ENCODE results near the gene VAPB.

DNA sequence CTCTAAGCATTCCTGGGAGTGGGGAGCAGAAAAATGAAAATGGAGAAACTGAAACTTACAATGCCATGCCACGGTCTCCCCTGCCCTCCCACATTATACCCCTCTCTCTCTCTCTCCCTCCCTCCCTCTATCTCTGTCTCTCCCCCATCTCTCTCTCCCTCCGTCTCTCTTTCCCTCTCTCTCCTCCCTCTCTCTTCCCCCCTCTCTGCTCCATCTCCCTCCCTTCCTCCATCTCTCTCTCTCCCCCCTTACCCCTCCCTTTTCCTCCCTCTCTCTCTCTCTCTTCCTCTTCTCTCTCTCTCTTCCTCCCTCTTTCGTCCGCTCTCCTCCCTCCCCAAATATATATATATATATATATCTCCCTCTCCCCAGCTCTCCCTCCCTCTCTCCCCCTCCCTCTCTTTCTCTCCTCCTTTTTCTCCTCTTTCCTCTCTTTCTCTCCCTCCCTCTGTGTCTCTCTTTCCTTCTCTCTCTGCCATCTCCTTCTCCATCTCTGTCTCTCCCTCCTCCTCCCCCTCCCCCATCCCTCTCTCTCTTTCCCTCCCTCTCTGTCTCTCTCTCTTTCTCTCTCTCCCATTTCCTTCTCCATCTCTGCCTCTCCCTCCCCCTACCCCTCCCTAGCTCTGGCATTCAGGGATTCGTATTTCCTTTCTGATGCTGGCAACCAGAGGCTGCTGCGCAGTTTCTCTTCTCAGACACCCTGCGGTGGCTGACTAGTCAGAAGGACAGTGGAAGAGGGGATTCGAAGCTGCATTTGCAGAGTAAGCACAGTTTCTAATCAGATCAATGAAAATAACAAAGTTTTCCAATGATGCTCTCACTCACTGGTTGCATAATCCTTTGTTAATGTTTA lies 13.9 kb upstream of the VAPB start:
- TF ChIP-seq, protein P1, sequence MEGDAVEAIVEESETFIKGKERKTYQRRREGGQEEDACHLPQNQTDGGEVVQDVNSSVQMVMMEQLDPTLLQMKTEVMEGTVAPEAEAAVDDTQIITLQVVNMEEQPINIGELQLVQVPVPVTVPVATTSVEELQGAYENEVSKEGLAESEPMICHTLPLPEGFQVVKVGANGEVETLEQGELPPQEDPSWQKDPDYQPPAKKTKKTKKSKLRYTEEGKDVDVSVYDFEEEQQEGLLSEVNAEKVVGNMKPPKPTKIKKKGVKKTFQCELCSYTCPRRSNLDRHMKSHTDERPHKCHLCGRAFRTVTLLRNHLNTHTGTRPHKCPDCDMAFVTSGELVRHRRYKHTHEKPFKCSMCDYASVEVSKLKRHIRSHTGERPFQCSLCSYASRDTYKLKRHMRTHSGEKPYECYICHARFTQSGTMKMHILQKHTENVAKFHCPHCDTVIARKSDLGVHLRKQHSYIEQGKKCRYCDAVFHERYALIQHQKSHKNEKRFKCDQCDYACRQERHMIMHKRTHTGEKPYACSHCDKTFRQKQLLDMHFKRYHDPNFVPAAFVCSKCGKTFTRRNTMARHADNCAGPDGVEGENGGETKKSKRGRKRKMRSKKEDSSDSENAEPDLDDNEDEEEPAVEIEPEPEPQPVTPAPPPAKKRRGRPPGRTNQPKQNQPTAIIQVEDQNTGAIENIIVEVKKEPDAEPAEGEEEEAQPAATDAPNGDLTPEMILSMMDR (IDR thresholded peaks at IDR 0.05; ENCODE audit: low read depth, low read length), result no peak
- TF ChIP-seq EZH2phosphoT487 (IDR thresholded peaks at IDR 0.05; ENCODE audit: low read depth), result no peak

Measured in OCI-LY3 (cell line).